Mesendoderm (in vitro differentiated cells): ENCODE measurements around the gene KMT2D.

Source experiments
- DNase-seq: peaks from one replicate; pipeline ENCODE4 v3.0.0; 2013
- H2AK5ac ChIP-seq: 2 replicates; pipeline ENCODE4 v1.6.1; 2013; ENCODE audit warnings: low read length, inconsistent platforms
- H2BK120ac ChIP-seq: 2 replicates; pipeline ENCODE4 v1.6.1; 2013; ENCODE audit warnings: low read depth, mild to moderate bottlenecking, low read length, moderate library complexity, mixed read lengths
- H2BK15ac ChIP-seq: replicated peaks from 2 replicates; pipeline ENCODE4 v1.6.1; 2013; ENCODE audit warnings: low read depth, mild to moderate bottlenecking, moderate library complexity
- H2BK5ac ChIP-seq: 2 replicates; pipeline ENCODE4 v1.6.1; 2013; ENCODE audit warnings: low read length, inconsistent platforms
- H3K18ac ChIP-seq: 2 replicates; pipeline ENCODE4 v1.6.1; 2013; ENCODE audit warnings: mild to moderate bottlenecking, low read length, mixed read lengths
- H3K23ac ChIP-seq: one replicate; pipeline ENCODE4 v1.6.1; 2013; ENCODE audit warnings: low read length
- H3K27ac ChIP-seq: 2 replicates; pipeline ENCODE4 v1.5.1; 2013; ENCODE audit warnings: low read depth, mild to moderate bottlenecking, inconsistent platforms, low read length, moderate library complexity
- H3K27me3 ChIP-seq: 2 replicates; pipeline ENCODE4 v1.6.1; 2013; ENCODE audit warnings: low read length, control low read depth, mild to moderate bottlenecking, inconsistent platforms; ENCODE audit not compliant: insufficient read depth, poor library complexity
- H3K36me3 ChIP-seq: 2 replicates; pipeline ENCODE4 v1.6.1; 2013; ENCODE audit warnings: low read length, inconsistent platforms; ENCODE audit not compliant: control insufficient read depth, insufficient read depth
- H3K4ac ChIP-seq: one replicate; pipeline ENCODE4 v1.6.1; 2013; ENCODE audit warnings: low read depth, mild to moderate bottlenecking, low read length, moderate library complexity
- H3K4me1 ChIP-seq: 2 replicates; pipeline ENCODE4 v1.6.1; 2013; ENCODE audit warnings: low read depth, low read length, inconsistent platforms; ENCODE audit not compliant: control insufficient read depth
- H3K4me2 ChIP-seq: 2 replicates; pipeline ENCODE4 v1.6.1; 2013; ENCODE audit warnings: low read length
- H3K4me3 ChIP-seq: 2 replicates; pipeline ENCODE4 v1.5.1; 2013; ENCODE audit warnings: mild to moderate bottlenecking, low read length
- H3K56ac ChIP-seq: one replicate; pipeline ENCODE4 v1.6.1; 2013; ENCODE audit warnings: low read length
- H3K79me1 ChIP-seq: 2 replicates; pipeline ENCODE4 v1.6.1; 2013; ENCODE audit warnings: low read length, inconsistent platforms
- H3K79me2 ChIP-seq: 2 replicates; pipeline ENCODE4 v1.6.1; 2013; ENCODE audit warnings: mild to moderate bottlenecking, low read length; ENCODE audit not compliant: control insufficient read depth, insufficient read depth
- H3K9ac ChIP-seq: 2 replicates; pipeline ENCODE4 v1.6.1; 2013; ENCODE audit warnings: low read length, inconsistent platforms
- H4K5ac ChIP-seq: one replicate; pipeline ENCODE4 v1.6.1; 2013; ENCODE audit warnings: low read length
- H4K8ac ChIP-seq: one replicate; pipeline ENCODE4 v1.6.1; 2013; ENCODE audit warnings: low read depth, mild to moderate bottlenecking, control low read depth, low read length, moderate library complexity
- whole genome bisulfite sequencing: extraction: QIAGEN DNeasy Blood & Tissue Kit; methylation state at CpG from one replicate; pipeline ENCODE4 v1.1.7; 2013; ENCODE audit warnings: low lambda C conversion rate, missing lambda C conversion rate; ENCODE audit not compliant: insufficient coverage; ENCODE audit errors: extremely low coverage; 5-methylcytosine and 5-hydroxymethylcytosine counted together

KMT2D gene

GRCh38 chr12:49059045-49059298 lies 1.6 kb downstream of the KMT2D start:
- no peak for DNase-seq
- Histone ChIP-seq H3K79me2 (peaks cover 64% of the 10 kb centered on the region), H2BK120ac (no peak overlapping the region), H3K4me1 (peaks cover 10% of the 10 kb centered on the region), H2BK15ac (no peak overlapping the region), H4K8ac (no peak overlapping the region), H2AK5ac (no peak overlapping the region), H3K9ac (peak overlapping the region; percentile 97), H3K4ac (no peak overlapping the region), H3K4me2 (peak overlapping the region; percentile 97), H3K23ac (peak overlapping the region; percentile 68), H3K79me1 (peaks cover 22% of the 10 kb centered on the region), H2BK5ac (no peak overlapping the region), H3K56ac (peak overlapping the region; percentile 91), H3K18ac (no peak overlapping the region), H3K36me3 (peaks cover 3% of the 10 kb centered on the region), H4K5ac (no peak overlapping the region), H3K27me3 (no peaks in the 10 kb centered on the region), H3K4me3 (peak overlapping the region; percentile 55), H3K27ac (no peak overlapping the region)
- no CpG with 5 or more reads among the region's 1 CpG for WGBS

DNA sequence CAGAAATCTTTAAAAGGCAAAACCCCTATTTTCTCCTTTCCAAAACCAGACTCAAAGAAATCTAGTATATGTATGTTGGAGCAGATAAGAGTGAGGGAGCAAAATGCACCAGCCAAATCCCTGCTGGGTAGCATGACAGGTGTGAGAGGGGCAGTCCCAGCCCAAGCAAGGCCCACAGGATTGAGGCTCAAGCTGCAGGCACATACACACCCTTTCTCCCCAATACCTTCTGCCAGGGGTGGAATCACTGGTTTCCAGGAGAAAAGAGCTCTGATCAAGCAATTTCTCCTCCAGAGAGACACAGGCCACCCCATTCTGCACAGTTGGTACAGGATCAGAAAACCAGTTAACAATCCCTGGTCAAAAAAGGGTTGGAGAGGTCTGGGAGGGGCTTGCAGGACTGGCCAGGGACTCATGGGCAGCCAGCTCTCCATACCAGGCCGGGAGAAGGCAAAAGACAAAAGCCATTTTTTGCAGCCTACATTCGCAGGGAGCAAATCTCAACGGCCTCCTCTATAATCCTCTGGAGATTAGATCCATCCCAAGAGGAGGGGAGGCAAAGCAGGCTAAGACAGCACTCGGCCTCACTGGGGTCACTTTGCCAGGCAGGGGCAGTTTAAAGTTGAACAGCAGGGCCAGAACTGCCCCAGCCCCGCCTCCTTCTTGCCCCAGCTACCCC lies 2.1 kb downstream of the KMT2D start:
- Histone ChIP-seq H2AK5ac (no peak overlapping the region), H4K8ac (no peak overlapping the region), H3K27ac (no peak overlapping the region), H2BK5ac (no peak overlapping the region), H2BK15ac (no peak overlapping the region), H3K27me3 (no peaks in the 10 kb centered on the region), H3K79me1 (peaks cover 24% of the 10 kb centered on the region), H3K23ac (no peak overlapping the region), H3K4me2 (peak overlapping the region; percentile 97), H3K4me1 (peaks cover 10% of the 10 kb centered on the region), H4K5ac (no peak overlapping the region), H3K4ac (no peak overlapping the region), H3K18ac (no peak overlapping the region), H2BK120ac (no peak overlapping the region), H3K79me2 (peaks cover 65% of the 10 kb centered on the region), H3K36me3 (peaks cover 6% of the 10 kb centered on the region), H3K9ac (peak overlapping the region; percentile 97), H3K4me3 (peak overlapping the region; percentile 55), H3K56ac (peak overlapping the region; percentile 91)
- no peak for DNase-seq
- no CpG with 5 or more reads among the region's 5 CpGs for WGBS

DNA sequence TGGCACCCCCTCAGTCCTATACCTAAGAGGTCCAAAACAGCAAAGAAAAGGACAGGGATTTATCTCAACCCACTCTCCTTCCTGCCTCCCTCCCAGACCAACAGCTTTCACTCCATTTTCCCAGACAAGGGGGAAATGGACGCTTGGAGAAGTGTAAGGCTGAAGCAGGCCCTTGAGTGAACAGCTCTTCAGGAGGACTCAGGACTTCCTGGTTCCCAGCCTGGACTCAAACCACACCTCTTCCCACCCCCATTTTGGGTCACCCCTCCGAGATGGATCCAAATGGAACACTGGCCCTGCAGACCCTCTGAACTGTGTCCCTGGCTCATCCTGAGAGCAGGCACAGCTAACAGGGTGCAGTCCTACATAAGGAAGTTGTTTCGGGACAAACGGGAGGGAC lies 2.7 kb downstream of the KMT2D start:
- WGBS = no CpG with 5 or more reads among the region's 4 CpGs
- H3K4me3 ChIP-seq = peak overlapping the region; percentile 17

GRCh38 chr12:49055978-49056754 lies 4.4 kb downstream of the KMT2D start:
- no peak overlapping the region for H2AK5ac ChIP-seq
- H3K27ac ChIP-seq = no peak overlapping the region
- H3K9ac ChIP-seq = peak overlapping the region; percentile 22
- H3K4ac ChIP-seq = no peak overlapping the region
- no peak overlapping the region for H2BK5ac ChIP-seq
- no peak overlapping the region for H3K4me3 ChIP-seq
- H3K36me3 ChIP-seq = peaks cover 19% of the 10 kb centered on the region
- peaks cover 33% of the 10 kb centered on the region for H3K79me1 ChIP-seq
- H2BK15ac ChIP-seq = no peak overlapping the region
- no peak overlapping the region for H3K56ac ChIP-seq
- no peak overlapping the region for H2BK120ac ChIP-seq
- H3K27me3 ChIP-seq = no peaks in the 10 kb centered on the region
- H4K5ac ChIP-seq = no peak overlapping the region
- peaks cover 68% of the 10 kb centered on the region for H3K79me2 ChIP-seq
- no peak overlapping the region for H3K4me2 ChIP-seq
- H3K18ac ChIP-seq = no peak overlapping the region
- no peak overlapping the region for H3K23ac ChIP-seq
- peak; percentile 88 for DNase-seq
- peaks cover 8% of the 10 kb centered on the region for H3K4me1 ChIP-seq
- WGBS = no CpG with 5 or more reads among the region's 7 CpGs
- no peak overlapping the region for H4K8ac ChIP-seq

More for the DNA sequence above, 2.7 kb downstream of the KMT2D start:
- H3K79me1 ChIP-seq = peaks cover 30% of the 10 kb centered on the region
- no peak overlapping the region for H3K23ac ChIP-seq
- H3K27ac ChIP-seq = no peak overlapping the region
- H3K9ac ChIP-seq = peak overlapping the region; percentile 97
- H2BK120ac ChIP-seq = no peak overlapping the region
- peaks cover 11% of the 10 kb centered on the region for H3K36me3 ChIP-seq
- peaks cover 10% of the 10 kb centered on the region for H3K4me1 ChIP-seq
- no peak overlapping the region for H2BK15ac ChIP-seq
- no peak overlapping the region for H3K4ac ChIP-seq
- no peak overlapping the region for H3K18ac ChIP-seq
- H3K27me3 ChIP-seq = no peaks in the 10 kb centered on the region
- H4K5ac ChIP-seq = no peak overlapping the region
- peak overlapping the region; percentile 97 for H3K4me2 ChIP-seq
- H2AK5ac ChIP-seq = no peak overlapping the region
- no peak for DNase-seq
- H3K56ac ChIP-seq = peak overlapping the region; percentile 68
- H2BK5ac ChIP-seq = no peak overlapping the region
- H4K8ac ChIP-seq = no peak overlapping the region
- peaks cover 68% of the 10 kb centered on the region for H3K79me2 ChIP-seq

DNA sequence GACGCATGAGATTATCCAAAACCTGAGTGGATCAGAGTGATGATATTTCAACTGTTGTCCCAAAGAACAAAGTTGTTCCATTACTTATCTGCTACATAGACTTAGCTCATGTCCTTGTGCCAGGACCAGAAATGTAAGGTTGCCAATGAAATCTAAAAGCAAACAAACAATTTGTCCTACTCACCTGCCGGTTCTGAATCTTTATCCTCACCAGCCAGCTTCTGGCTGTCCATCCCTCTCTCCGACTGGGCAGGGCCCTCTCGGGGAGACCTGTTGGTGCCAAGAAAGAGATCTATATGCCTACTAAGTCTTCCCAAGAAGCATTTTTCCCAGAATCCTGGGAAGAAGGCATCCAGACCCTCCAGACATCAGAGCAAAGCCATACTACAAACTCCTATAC lies 5.5 kb downstream of the KMT2D start:
- Histone ChIP-seq H3K36me3 (peaks cover 27% of the 10 kb centered on the region), H3K79me1 (peaks cover 34% of the 10 kb centered on the region), H2BK5ac (no peak overlapping the region), H3K27me3 (no peaks in the 10 kb centered on the region), H3K4me3 (no peak overlapping the region), H3K79me2 (peaks cover 65% of the 10 kb centered on the region), H3K23ac (no peak overlapping the region), H3K27ac (no peak overlapping the region), H3K9ac (no peak overlapping the region), H3K18ac (no peak overlapping the region), H4K5ac (no peak overlapping the region), H2AK5ac (no peak overlapping the region), H3K4me2 (no peak overlapping the region), H2BK120ac (no peak overlapping the region), H2BK15ac (no peak overlapping the region), H4K8ac (no peak overlapping the region), H3K4me1 (peaks cover 8% of the 10 kb centered on the region), H3K56ac (no peak overlapping the region), H3K4ac (no peak overlapping the region)
- DNase-seq = no peak
- no CpG with 5 or more reads among the region's 4 CpGs for WGBS
